GM21526 (cell line): Measurements from ENCODE around the gene SPATA17.

Experiments used
- ATAC-seq: cut with Tn5 transposase; IDR thresholded peaks from one replicate; pipeline ENCODE4 v1.9.1; 2021; ENCODE audit warnings: moderate library complexity; ENCODE audit not compliant: unreplicated experiment, low FRiP score

The SPATA17 gene

GRCh38 chr1:217846733-217847132, 215.6 kb downstream of the SPATA17 start:
- ATAC-seq, result no peak

- ATAC-seq, result no peak
Measured at GRCh38 chr1:217847643-217848042, 216.5 kb downstream of the SPATA17 start.

- no peak for ATAC-seq
Measured at GRCh38 chr1:217856342-217857034, 225.3 kb downstream of the SPATA17 start.

- no peak for ATAC-seq
Measured at GRCh38 chr1:217857061-217857460, 225.9 kb downstream of the SPATA17 start.

GRCh38 chr1:217861658-217862057, 230.5 kb downstream of the SPATA17 start:
- no peak for ATAC-seq

- no peak for ATAC-seq
Measured at GRCh38 chr1:217867446-217867995, 236.4 kb downstream of the SPATA17 start.

GRCh38 chr1:217871955-217872354, 240.8 kb downstream of the SPATA17 start:
- ATAC-seq, result no peak

- ATAC-seq, result no peak
Measured at GRCh38 chr1:217875229-217875628, 244.1 kb downstream of the SPATA17 start.

GRCh38 chr1:217876401-217876800, 245.3 kb downstream of the SPATA17 start:
- no peak for ATAC-seq

- no peak for ATAC-seq
Measured at GRCh38 chr1:217876896-217877295, 245.8 kb downstream of the SPATA17 start.

GRCh38 chr1:217881131-217881543, 250.0 kb downstream of the SPATA17 start:
- ATAC-seq, result no peak

GRCh38 chr1:217881607-217882332, 250.6 kb downstream of the SPATA17 start:
- ATAC-seq, result no peak

- no peak for ATAC-seq
Measured at GRCh38 chr1:217885181-217885580, 254.0 kb downstream of the SPATA17 start.

GRCh38 chr1:217888328-217888727, 257.2 kb downstream of the SPATA17 start:
- ATAC-seq, result no peak

GRCh38 chr1:217889401-217889800, 258.3 kb downstream of the SPATA17 start:
- no peak for ATAC-seq

- no peak for ATAC-seq
Measured at GRCh38 chr1:217891966-217892365, 260.8 kb downstream of the SPATA17 start.

- ATAC-seq, result no peak
Measured at GRCh38 chr1:217892750-217893149, 261.6 kb downstream of the SPATA17 start.

- no peak for ATAC-seq
Measured at GRCh38 chr1:217895841-217896240, 264.7 kb downstream of the SPATA17 start.

- no peak for ATAC-seq
Measured at GRCh38 chr1:217896490-217896889, 265.3 kb downstream of the SPATA17 start.

- ATAC-seq, result no peak
Measured at GRCh38 chr1:217897100-217897499, 266.0 kb downstream of the SPATA17 start.

GRCh38 chr1:217899614-217900013, 268.5 kb downstream of the SPATA17 start:
- no peak for ATAC-seq

GRCh38 chr1:217907504-217907903, 276.4 kb downstream of the SPATA17 start:
- no peak for ATAC-seq
